DOHH2 (cell line): ENCODE results near the gene HDX.

Experiments
- CTCF ChIP-seq: fragments of 200-600 bp; sonication (generic); IDR thresholded peaks from one replicate; pipeline ENCODE4 v1.5.1; 2014; ENCODE audit warnings: antibody characterized with exemption, mild to moderate bottlenecking, low read depth, low read length; ENCODE audit not compliant: poor library complexity, severe bottlenecking
- EZH2phosphoT487 ChIP-seq: fragments of 200-600 bp; sonication (generic); IDR thresholded peaks from 2 replicates; pipeline ENCODE4 v1.6.1; 2017; ENCODE audit warnings: borderline replicate concordance, mild to moderate bottlenecking, antibody characterized with exemption, low read length, moderate library complexity, mixed read lengths

GRCh38 chrX:84358271-84358670, 144.0 kb downstream of the HDX start:
- TF ChIP-seq CTCF: no peak
- no peak for TF ChIP-seq EZH2phosphoT487
